ENCODE measurements around the gene NDFIP2.

DNA sequence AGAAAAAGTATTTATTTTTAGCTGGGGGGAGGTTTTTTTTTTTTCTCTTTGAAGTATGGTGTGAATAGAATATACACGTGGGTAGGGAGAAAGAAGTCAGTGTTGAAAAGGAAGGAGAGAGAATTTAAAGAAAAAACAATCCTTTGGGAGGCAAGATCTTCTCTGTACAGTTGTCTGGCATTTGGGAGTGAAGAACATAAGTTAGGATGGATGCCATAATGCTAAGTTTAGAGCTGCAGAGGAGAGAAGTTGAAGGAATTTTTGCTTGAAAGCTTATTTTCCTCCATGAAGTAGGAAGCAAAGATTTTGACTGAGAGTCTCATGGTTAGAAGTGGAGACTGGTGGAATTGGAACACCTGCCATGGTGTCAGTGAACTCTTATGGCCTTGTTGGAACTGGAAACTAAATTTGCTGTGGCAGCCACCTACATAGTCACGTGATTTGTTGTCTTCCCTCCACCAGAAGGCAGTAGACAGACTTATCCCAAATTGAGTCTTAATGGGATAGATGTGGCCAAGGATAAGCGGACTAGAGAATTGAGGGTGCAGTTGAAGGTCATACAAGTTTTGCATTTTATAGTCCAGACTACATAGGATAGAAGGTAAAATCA is 22.0 kb downstream of the NDFIP2 start:
- TF ChIP-seq, protein P1, sequence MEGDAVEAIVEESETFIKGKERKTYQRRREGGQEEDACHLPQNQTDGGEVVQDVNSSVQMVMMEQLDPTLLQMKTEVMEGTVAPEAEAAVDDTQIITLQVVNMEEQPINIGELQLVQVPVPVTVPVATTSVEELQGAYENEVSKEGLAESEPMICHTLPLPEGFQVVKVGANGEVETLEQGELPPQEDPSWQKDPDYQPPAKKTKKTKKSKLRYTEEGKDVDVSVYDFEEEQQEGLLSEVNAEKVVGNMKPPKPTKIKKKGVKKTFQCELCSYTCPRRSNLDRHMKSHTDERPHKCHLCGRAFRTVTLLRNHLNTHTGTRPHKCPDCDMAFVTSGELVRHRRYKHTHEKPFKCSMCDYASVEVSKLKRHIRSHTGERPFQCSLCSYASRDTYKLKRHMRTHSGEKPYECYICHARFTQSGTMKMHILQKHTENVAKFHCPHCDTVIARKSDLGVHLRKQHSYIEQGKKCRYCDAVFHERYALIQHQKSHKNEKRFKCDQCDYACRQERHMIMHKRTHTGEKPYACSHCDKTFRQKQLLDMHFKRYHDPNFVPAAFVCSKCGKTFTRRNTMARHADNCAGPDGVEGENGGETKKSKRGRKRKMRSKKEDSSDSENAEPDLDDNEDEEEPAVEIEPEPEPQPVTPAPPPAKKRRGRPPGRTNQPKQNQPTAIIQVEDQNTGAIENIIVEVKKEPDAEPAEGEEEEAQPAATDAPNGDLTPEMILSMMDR (IDR thresholded peaks at IDR 0.05), result no peak
- no peak for TF ChIP-seq POLR2A (IDR thresholded peaks at IDR 0.05)
- no peak for TF ChIP-seq EP300 (IDR thresholded peaks at IDR 0.05)
